GM19035 (cell line): ENCODE results near the gene RSPH3.
"Not testable (repeated sequence)": the region's sequence is repeated elsewhere in the genome, so short reads cannot be mapped to it uniquely, and the experiment has no call there.

Experiments
- ATAC-seq: cut with Tn5 transposase; IDR thresholded peaks from one replicate; pipeline ENCODE4 v1.9.1; 2021; ENCODE audit not compliant: unreplicated experiment

RSPH3 gene

DNA sequence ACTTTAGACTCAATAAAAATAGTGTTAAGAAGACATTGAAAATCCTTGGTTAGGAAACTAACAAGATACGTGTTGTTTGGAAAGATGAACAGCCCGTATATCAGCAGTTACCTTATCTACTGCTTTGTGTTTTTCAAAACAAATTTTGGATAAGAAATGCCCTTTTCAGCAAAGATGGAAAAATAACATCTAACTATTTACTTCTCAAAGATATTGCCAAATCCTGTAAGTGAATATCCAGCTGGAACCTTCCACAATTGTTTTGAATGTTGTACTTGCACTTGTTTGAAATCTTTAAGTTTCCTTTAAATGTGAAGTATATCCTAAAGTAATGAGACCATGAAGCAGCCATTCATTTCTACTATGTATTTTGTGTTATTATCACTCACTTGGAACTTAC lies 30.2 kb upstream of the RSPH3 start:
- ATAC-seq = no peak

DNA sequence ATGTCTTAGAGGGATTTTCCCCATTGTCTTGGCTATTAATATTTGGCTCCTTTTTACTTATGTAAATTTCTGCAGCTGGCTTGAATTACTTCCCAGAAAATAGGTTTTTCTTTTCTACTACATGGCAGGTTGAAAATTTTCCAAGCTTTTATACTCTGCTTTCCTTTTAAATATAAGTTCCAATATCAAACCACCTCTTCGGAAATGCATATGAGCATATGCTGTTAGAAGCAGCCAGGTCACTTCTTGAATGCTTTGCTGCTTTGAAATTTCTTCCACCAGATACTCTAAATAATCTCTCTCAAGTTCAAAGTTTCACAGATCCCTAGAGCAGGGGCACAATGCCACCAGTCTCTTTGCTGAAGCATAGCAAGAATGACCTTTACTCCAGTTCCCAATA lies 25.2 kb upstream of the RSPH3 start:
- ATAC-seq = not testable (repeated sequence)

DNA sequence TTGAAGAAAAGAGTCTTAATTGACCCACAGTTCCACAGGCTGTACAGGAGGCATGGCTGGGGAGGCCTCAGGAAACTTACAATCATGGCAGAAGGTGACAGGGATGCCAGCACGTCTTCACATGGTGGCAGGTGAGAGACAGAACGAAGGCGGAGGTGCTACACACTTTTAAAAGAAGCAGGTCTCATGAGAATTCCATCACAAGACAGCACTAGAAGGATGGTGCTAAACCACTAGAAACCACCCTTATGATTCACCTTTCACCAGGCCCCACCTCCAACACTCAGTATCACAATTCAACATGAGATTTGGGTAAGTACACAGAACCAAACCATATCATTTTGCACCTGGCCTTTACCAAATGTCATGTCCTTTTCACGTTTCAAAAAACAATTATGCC lies 23.9 kb upstream of the RSPH3 start:
- no peak for ATAC-seq

DNA sequence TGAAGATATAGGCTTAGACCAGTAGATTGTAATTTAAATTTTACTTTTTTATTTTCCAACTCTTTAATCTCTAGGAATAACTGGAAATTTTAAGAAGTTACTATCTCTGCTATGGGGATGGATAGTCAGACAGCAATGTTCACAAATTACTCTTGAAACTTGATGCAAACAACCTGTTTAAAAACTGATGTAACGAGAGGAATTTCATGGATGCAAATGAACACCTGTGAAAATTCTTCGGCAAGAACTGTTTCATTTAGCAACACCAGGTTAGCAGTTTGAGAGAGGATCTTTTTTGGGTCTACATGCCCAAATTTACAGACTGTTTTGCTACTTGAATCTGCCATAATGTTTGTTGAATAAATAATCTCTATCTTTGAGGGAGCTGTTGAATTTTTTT lies 20.0 kb upstream of the RSPH3 start:
- no peak for ATAC-seq

DNA sequence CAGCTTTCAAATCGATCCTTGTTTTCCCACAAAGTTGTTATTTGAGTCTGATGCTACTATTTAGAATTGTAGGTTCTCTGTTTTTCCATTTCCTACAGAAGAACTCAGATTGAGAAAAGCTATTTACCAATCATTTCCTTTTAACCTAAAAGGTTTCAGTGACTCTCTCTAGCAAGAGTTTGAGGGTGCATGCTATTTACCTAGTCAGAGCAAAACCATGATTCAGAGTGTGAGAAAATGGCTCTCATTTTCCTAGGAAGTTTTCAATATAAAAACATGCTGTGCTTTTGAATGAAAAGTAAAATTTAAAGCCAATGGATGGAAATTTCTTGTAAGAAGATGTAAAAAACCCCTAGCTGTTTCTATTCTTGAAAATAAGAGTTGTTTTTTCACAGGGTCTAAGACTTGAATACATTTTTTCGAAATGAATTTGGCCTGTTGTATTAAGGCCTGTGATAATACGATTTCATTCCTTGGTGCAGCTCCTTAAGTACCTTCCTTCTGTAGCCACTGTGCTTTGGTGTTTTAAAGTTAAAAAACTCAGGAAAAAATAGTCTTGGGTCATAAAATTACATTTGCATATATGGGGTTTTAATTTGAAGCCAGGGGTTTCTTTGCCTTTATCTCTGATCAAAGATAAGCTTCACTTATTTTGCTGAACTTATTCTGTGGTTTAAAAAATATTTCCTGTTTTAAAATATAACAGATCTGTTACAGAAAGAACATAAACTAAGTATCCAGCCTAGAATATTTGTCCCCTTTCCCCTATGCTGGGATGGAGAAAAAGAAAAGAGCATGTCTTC lies 18.0 kb upstream of the RSPH3 start:
- ATAC-seq = no peak

DNA sequence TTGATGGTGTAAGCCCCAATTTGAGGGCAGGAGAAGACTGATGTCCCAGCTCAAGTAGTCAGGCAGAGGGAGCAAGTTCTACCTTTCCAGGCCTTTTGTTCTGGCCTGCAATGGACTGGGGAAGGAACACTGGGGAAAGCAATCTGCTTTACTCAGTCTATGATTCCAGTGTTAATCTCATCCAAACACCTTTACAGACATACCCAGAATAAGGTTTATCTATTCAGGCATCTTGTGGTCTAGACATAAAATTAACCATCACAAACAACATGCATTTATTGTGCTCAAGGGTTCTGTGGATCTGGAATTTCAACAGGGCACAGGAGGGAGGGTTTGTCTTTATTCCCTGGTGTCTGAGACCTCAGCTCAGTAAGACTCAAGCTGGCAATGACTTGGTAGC lies 14.4 kb upstream of the RSPH3 start:
- ATAC-seq = no peak

DNA sequence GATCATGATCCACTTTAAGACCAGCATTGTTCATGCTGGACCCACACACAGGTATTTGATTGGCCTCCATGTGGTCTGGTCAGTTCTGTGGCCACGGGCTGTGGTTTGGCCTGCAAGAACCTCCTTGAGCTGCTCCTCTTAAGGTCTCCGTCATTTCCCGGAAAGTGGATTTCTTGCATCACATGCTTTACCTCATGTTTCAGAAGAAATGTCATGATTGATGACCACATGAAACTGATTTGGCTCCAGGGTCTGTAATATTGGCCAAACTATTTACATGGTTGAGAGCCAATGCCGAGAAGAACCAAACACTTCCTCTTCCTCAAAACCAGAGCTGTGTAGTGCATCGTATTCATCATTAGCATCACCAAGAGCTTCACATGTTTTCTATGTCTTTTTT lies 13.2 kb upstream of the RSPH3 start:
- no peak for ATAC-seq

DNA sequence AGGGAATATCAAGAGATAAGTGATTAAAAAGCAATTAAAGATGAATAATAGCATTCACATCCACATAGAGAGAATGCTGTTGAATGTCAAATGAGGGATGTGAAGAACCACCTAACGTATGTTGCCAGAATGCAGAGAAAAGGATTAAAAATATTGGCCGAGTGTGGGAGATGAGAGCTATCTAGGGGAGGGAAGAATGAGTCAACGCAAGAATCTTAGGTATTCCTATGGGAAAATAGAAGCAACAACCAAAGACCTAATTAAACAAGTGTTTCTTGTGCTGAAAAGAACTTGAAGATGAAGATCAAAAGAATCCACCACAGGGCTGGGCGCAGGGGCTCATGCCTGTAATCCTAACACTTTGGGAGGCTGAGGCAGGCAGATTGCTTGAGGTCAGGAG lies 12.2 kb upstream of the RSPH3 start:
- ATAC-seq = no peak

DNA sequence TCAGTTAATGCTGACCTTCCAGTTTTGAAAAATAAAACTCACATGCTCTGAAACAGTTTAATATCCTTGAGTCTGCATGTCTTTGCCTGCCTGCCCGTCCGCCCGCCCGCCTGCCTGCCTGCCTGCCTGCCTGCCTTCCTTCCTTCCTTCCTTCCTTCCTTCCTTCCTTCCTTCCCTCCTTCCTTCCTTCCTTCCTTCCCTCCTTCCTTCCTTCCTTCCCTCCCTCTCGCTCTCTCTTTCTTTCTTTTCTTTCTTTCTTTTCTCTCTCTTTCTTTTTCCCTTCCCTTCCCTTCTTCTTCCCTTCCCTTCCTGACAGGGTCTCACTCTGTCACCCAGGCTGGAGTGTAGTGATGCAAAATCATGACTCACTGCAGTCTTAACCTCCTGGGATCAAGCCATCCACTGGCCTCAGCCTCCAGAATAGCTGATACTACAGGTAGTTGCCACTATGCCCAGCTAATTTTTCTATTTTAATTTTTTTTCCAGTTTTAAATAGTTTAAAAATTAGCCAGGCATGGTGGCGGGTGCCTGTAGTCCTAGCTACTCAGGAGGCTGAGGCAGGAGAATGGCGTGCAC lies 10.1 kb upstream of the RSPH3 start:
- not testable (repeated sequence) for ATAC-seq

DNA sequence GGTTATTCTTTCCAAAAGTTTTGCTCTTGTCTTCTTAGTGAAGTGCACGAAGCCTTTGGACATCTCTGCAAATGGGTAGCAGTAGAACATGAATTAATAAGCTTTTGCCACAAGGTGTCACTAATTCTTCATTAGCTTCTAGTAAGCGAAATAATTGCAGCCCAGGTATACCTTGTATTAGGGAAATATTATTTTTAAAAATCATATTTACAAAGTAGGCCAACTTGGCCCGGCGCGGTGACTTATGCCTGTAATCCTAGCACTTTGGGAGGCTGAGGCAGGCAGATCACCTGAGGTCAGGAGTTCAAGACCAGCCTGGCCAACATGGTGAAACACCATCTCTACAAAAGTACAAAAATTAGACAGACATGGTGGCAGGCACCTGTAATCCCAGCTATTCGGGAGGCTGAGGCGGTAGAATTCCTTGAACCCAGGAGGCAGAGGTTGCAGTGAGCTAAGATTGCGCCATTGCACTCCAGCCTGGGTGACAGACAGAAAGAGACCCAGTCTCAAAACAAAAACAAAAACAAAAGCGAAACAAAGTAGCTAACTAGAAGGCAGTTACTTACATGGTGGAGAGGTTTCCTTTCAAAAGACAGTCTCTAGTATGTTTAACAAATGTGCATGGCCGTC lies 8.8 kb upstream of the RSPH3 start:
- peak; percentile 74 for ATAC-seq

DNA sequence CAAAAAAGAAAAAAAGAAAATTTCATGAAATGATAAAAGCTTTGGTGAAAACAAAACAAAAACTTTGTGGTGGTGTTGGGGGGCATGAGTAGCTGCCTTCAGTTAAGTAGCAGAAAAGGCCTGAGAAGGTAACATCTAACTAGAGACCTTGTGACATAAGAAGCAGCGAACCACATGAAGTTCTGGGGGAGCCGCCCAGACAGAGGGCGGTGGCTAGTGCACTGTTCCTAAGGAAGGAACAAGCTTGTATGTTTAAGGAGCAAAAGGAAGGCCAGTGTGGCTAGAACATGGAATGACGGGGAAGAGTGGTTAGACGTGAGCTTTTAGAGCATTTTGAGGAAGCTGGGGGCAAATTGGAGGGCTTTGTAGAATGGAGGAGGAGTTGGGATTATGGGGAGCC lies 7.5 kb upstream of the RSPH3 start:
- ATAC-seq = no peak

DNA sequence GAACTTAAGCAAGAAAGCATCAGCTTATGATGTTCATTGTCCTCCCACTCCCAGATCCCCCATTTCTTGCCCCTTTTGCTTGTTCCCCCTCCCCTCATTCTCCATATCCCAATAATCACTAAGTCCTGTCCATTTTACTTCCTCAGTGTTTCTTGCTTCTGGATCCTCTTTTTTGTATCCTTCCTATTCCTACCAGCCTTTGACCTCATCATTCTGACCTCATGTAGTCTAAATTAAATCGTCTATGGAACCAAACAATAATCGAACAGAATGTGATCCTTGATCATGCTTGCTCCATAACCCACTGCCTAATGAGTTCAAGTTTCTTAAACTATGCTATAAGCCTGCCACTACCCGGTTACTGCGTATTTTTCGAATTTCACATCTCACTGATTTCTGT lies 5.4 kb upstream of the RSPH3 start:
- ATAC-seq = no peak

DNA sequence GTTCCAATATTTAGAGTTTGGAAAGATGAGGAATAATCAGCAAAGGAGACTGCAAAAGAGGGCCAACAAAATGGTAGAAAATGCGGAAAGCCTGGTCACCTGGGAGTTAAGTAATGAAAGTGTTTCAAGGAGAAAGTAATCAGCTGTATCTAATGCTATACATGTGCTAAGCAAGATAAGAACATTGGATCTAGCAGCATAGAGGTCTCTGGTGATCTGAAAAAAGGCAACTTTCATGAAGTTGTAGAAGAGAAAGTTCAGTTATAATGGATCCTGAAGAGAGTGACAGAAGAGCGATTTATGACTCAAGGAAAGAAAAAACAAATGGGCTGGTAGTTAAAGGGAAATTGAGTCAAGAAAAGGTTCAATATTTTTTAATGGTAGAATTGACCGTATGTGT lies 4.6 kb upstream of the RSPH3 start:
- ATAC-seq = no peak

DNA sequence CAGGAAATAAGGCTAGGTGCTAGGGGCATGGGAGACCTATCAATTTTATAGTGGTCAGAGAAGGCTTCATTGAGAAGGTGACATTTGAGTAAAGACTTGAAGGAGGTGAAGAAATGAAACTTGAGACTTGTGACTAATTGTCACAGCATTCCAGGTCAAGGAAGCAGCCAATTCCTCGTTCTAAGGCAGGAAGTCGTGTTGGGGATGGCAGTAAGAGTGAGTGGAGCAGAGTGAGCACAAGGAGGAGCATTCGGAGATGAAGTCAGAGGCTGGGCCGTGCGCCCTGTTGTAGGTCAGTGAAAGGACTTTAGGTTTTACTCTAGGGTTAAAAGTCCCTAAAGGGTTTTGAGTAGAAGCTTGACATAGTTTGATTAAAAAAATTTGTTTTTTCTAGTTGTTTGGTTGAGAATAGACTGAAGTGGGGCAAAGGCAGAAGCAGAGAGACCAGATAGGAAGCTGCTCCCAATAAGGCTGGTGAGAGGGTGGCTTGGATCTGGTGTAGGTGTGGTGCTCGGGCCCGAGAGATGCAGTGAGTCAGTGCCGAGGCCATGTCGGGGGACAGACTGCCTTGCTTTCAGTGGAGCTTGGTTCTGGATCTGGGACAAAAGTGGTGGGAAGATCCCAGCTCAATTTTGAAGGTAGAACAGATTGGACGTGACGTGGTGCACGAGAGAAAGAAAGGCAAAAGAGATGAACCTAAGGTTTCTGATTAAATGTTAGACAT lies 2.6 kb upstream of the RSPH3 start:
- ATAC-seq = no peak

DNA sequence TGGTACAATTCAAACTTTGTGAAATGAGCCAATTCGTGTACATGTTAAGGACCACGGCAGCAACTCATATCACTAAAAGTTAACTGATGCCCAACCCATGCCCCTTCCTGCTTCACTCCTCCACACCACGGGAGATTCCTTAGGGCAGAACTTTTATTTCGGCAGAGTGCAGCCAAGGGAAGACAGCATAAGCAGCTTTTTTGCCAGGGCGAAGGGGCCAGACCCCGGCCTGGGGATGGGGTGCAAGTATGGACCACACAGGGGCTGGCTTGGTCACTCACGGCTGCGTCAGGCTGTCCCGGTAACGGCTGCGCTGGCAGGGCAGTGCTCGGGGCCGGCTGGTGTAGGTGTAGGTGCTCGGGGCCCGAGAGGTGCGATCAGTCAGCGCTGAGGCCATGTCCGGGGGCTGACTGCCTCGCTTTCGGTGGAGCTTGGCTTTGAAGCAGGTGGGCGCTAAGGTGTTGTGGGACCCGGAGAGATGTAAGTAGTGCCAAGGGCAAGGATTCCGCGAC lies 792 bp downstream of the RSPH3 start:
- ATAC-seq = peak; percentile 38

DNA sequence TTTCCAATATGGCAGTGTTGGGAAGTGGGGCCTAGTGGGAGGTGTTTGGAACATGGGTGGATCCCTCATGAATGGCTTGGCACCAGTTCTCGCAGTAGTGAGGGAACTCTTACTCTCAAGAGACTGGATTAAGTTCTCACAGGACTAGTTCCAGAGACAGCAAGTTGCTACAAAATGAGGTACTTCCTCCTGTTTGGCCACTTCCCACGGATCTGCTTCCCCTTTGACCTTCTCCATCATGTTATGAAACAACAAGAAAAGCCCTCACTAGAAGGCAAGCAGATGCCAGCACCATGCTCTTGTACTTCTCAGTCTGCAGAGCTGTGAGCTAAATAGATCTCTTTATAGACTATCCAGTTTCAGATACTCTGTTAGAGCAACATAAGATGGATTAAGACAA lies 3.1 kb downstream of the RSPH3 start:
- no peak for ATAC-seq

DNA sequence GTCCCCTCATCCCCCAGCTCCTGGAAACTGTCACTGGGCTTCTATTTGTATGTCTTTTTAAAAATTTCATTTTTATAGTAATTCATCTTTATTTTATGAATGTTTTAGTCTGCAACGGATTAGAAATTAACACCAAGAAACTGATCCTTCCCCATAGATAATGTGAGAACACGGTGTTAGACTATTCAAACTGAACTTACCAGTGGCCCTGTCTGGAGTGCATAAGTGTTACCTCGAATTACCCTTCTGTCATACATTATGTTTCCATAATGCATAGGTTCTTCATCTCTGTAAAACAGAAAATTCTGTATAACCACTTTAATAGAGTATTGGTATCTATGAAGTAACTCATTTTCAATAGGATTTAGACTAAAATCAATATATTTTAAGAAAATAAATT lies 6.4 kb downstream of the RSPH3 start:
- no peak for ATAC-seq

DNA sequence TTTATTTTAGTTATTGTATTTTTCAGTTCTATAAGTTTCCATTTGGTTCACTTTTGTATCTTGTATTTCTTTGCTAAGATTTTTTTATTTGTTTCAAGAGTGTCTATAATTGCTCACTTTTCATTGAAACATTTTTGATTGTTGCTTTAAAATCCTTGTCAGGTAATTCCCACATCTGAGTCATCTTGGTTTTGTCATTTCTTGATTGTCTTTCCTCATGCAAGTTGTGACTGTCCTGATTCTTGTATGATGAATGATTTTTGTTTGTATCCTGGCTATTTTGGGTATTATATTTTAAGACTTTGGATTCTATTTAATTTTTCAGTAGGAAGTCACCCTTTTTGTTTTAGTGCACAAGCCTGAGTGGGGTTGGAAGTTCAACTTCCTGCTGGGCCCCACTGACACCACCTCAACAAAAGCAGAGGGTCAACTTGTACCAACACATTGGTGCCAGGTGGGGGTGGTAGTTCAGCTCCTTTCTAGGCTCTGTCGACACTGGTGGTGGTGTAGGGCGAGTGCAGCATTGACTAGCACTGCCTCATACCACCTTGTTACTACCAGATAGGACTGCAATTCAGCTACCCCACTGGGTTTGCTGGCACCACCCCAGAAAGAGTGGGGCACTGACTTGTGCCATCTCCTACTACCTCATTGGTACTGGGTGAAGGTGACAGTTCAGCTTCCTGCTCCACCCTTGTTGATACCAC lies 8.8 kb downstream of the RSPH3 start:
- ATAC-seq = no peak

DNA sequence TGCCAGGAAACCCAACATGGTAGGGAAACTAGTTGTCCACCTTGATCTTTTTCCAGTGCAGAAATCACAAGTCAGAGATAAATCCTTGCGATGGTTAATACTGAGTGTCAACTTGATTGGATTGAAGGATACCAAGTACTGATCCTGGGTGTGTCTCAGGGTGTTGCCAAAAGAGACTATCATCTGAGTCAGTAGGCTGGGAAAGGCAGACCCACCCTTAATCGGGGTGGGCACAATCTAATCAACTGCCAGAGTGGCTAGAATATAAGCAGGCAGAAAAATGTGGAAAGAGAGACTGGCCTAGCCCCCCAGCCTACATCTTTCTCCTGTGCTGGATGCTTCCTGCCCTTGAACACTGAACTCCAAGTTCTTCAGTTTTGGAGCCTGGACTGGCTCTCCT lies 10.3 kb downstream of the RSPH3 start:
- not testable (repeated sequence) for ATAC-seq

DNA sequence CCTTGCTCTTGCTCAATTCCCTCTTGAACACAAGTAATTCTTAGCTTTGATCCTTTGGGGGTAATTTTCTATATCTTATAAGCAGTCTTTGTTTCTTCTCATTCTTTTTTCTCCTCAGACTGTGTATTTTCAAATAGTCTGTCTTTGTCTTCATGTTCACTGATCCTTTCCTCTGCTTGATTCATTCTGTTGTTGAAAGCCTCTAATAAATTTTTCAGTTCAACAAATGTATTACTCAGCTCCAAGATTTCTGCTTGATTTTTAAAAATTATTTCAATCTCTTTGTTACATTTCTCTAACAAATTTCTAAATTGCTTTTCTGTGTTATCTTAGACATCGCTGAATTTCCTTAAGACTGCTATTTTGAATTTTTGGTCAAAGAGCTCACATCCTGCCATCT lies 11.5 kb downstream of the RSPH3 start:
- ATAC-seq = no peak

DNA sequence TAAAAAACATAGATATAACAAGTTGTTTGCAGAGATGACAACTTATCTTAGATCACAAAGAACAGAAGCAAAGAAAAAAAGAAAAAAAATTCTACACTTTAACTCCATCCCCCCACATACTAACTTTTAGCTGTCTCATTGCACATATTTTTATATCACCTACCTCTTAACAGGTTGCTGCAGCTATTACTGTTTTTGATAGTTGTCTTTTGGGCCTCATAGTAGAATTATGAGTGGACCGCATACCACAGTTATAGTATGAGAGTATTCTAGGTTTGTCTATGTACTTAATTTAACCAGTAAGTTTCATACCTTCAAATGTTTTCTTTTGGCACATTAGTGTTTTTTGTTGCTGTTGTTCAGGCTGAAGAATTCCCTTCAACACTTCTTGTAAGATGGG lies 12.3 kb downstream of the RSPH3 start:
- ATAC-seq = no peak
